GM12892 (cell line): ENCODE measurements around the gene CCDC181.
A peak's percentile ranks its signal among the peaks of the same experiment; 100 is the strongest.
"Not testable (repeated sequence)": the region's sequence is repeated elsewhere in the genome, so short reads cannot be mapped to it uniquely, and the experiment has no call there.

Experiments
- DNase-seq: peaks from one replicate; pipeline ENCODE4 v3.0.0; 2011; ENCODE audit not compliant: insufficient read length
- FAIRE-seq: peaks from 2 replicates; lab custom pipeline; 2011; peaks lifted over from hg19 to GRCh38; lab: Jason Lieb, UNC
- POLR2A ChIP-seq: IDR thresholded peaks from 2 replicates; pipeline ENCODE4 v1.6.1; 2011; ENCODE audit warnings: low read depth, low read length, control low read depth
- POLR2AphosphoS5 ChIP-seq: IDR thresholded peaks from 2 replicates; pipeline ENCODE4 v1.6.1; 2011; ENCODE audit warnings: low read depth, low read length, control low read depth
- TAF1 ChIP-seq: IDR thresholded peaks from 2 replicates; pipeline ENCODE4 v1.6.1; 2011; ENCODE audit warnings: low read depth, mild to moderate bottlenecking, control low read depth, low read length, borderline replicate concordance

Gene CCDC181

DNA sequence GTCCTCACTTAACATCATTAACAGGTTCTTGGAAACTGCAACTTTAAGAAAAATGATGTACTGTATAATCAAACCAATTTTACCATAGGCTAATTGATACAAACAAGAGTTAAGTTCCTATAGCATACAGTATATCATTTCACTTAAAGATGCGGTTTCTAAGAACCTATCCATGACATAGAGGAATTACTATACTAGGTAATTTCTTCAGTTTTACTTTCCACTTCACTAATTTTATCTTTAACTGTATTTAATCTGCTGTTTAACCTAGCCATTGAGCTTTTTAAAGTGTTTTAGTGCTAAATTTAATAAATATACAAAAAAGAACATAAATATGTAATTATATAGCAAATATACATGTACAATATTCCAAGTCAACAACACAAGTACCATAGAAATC lies 30.2 kb upstream of the CCDC181 start:
- FAIRE-seq (no peak), DNase-seq (no peak)
- TF ChIP-seq TAF1: no peak
- no peak for TF ChIP-seq POLR2A
- no peak for TF ChIP-seq POLR2AphosphoS5

DNA sequence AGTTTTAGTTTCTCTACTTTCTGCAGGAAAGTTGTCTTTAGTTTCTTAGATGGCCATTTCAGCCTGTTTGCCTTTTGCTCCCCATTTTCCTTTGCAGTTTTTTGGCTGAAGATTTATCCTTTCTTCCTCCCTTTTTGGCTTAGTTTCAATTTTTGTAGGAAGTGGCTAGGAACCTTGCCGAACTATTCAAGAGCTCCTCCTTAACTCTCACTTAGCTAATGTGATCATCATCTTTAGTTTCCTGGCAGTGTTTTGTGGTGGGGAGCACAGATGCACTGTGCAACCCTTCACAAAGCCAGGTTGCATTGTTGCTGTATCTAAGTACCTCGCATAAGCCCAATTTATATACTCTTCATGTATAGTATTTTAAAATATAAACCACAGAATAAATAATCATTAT lies 28.8 kb upstream of the CCDC181 start:
- DNase-seq: no peak

DNA sequence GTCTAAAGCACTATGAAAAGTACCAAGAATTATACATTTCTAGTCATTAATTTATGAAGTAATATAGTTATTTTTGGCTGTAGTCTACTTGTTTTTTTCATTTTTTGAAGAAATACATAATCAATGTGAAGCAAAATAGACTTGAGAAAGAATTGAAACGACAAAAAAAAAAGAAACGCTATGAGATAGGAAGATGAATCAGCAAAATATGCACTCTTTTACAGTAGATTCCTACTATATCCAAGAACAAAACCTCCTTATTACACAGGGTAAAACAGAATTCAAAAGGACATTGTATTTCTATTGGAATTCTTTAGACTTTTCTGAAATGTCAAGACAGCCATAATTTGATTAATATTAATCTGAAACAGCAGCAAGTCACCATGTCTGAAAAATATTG lies 25.6 kb upstream of the CCDC181 start:
- FAIRE-seq: no peak

More for the DNA sequence above, 28.8 kb upstream of the CCDC181 start:
- no peak for TF ChIP-seq POLR2A
- TF ChIP-seq POLR2AphosphoS5: no peak
- no peak for TF ChIP-seq TAF1
- no peak for FAIRE-seq

DNA sequence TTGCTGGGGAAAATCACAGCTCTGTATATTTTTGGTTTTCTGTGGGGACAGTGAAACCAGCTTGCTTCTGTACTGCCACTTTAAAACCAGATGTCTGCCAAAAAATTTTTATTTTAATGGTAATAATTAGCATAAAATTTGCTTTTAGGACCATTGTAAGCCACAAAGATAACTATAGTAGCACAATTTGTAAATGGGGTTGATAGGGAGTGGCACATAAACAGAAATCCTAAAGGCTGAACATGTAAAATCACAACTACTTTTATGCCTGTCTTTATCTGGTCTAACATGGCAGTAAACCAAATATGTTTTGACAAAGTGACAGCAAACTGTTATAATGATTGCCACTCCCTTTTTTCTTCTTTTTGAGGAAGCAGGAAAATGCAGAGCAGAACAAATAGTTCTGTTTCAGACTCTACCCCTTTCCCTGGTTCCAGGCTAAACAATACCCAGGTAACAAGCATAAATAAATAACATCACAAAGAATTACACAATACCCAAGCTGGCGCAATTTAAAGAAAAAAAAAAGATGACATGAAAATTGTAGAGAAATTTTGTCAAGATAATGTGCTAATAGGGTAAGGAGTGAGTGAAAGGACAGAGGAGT lies 24.0 kb upstream of the CCDC181 start:
- DNase-seq (no peak), FAIRE-seq (no peak)
- no peak for TF ChIP-seq POLR2A
- TF ChIP-seq TAF1: no peak
- no peak for TF ChIP-seq POLR2AphosphoS5

More for the DNA sequence above, 25.6 kb upstream of the CCDC181 start:
- DNase-seq: no peak
- TF ChIP-seq POLR2A (no peak), POLR2AphosphoS5 (no peak), TAF1 (no peak)

DNA sequence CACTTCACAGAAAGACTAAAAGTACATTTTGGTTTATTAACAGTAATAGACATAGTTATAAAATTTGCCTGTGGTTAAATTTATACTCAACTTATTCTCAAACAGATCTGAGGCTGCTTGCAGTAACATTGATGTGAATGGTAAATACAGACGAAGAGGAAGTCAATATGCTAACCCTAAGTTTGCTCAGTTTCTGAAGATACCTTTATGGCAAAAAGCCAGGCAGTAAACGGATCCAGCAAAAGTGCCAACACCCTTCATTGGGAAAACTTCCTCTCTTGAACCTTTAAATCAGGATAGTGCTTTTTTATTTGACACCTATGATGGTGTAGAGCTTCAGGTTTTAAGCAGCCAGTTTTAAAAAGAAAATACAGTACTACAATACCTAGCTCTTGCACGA lies 16.6 kb upstream of the CCDC181 start:
- TF ChIP-seq TAF1 (no peak), POLR2AphosphoS5 (no peak), POLR2A (no peak)
- DNase-seq (no peak), FAIRE-seq (no peak)

DNA sequence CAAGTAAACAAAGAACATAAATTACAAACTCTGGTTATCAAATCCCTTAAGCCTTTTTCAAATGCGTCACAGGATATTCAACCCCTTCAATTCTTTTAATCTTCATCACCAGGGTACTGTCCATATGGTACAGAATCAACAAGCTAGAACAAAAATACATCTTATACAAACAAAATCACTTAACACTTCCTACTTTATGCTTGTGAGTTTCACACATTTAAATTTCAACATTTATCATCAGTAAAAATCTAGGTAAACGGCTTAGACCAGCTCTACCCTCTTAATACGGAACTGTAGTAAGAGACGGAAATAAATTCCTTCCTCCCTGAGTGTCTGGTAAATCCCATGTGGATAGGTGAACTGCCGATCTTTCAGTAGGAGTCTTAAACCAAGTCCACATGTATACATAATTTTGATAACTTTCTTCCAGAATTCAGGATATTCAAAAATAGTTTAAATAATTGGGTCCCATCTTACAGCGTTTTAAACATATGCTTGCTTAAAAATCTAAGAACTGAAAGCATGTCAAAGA lies 1.0 kb downstream of the CCDC181 start:
- no peak for DNase-seq
- TF ChIP-seq POLR2AphosphoS5 (no peak), POLR2A (no peak), TAF1 (no peak)
- no peak for FAIRE-seq

DNA sequence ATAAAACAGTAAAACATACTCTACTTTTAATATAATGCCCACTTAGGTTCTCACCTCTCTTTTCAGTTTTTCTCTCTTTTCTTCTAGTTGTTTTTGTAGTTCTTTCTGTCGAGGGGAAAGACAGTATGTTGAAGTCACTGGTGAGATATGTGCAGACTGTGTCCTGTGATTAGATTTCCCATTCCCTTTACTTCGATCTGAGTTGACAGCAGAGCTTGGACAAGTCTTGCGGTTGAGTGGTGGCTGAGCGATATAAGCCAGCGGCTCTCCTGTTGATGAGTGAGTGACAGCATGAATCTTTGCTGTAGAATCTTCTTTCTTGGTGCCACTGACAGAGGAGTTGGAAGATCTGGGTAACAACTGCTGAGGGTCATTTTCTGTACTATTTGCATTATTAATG lies 6.0 kb downstream of the CCDC181 start:
- peak; percentile 33 for FAIRE-seq
- no peak for TF ChIP-seq TAF1
- no peak for TF ChIP-seq POLR2AphosphoS5
- no peak for TF ChIP-seq POLR2A

DNA sequence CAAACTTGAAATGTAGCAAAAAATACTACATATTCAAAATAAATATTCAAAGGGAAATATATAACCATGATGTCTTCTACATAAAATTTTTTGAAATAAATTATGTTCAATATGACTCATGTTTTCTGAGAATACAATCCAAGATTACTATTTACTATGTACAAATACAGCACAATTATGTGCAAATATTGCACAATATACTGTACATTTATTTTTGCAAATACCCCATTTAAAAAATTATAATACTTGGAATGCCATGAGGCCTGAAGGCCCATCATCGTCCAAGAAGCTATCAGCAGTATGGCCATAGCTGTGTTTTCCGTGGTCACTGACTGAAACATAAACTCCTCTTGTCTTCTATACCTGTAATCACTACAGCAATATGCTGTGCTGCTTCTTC lies 12.3 kb downstream of the CCDC181 start:
- DNase-seq: no peak
- TF ChIP-seq TAF1 (no peak), POLR2A (no peak), POLR2AphosphoS5 (no peak)
- FAIRE-seq: no peak

More for the DNA sequence above, 6.0 kb downstream of the CCDC181 start:
- no peak for DNase-seq

DNA sequence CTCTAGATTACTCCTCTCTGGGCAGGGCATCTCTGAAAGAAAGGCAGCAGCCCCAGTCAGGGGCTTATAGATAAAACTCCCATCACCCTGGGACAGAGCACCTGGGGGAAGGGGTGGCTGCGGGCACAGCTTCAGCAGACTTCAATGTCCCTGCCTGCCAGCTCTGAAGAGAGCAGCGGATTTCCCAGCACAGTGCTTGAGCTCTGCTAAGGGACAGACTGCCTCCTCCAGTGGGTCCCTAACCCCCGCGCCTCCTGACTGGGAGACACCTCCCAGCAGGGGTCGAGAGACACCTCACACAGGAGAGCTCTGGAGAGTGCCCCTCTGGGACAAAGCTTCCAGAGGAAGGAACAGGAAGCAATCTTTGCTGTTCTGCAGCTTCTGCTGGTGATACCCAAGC lies 18.9 kb downstream of the CCDC181 start:
- not testable (repeated sequence) for FAIRE-seq, DNase-seq

DNA sequence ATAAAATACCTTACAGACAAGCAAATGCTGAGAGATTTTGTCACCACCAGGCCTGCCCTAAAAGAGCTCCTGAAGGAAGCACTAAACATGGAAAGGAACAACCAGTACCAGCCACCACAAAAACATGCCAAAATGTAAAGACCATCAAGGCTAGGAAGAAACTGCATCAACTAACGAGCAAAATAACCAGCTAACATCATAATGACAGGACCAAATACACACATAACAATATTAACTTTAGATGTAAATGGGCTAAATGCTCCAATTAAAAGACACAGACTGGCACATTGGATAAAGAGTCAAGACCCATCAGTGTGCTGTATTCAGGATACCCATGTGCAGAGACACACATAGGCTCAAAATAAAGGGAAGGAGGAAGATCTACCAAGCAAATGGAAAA lies 24.7 kb downstream of the CCDC181 start:
- FAIRE-seq, DNase-seq: not testable (repeated sequence)

DNA sequence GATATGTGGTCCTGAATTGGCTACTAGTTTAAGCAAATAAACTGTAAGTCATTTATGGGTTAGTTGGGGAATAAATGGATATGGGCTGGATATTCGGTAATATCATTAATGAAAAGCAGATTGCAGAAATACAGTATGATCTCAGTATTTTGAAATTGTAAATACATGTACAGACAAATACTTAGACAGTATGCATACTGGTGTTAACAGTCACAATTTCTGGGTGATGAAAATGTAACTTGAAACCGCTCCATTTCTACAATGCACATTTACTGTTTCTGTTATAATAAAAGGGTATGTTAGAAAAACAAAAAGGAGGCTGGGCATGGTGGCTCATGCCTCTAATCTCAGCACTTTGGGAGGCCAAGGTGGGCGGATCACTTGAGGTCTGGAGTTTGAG lies 31.3 kb downstream of the CCDC181 start:
- TF ChIP-seq POLR2A (no peak), POLR2AphosphoS5 (no peak), TAF1 (no peak)
- no peak for FAIRE-seq
- no peak for DNase-seq

DNA sequence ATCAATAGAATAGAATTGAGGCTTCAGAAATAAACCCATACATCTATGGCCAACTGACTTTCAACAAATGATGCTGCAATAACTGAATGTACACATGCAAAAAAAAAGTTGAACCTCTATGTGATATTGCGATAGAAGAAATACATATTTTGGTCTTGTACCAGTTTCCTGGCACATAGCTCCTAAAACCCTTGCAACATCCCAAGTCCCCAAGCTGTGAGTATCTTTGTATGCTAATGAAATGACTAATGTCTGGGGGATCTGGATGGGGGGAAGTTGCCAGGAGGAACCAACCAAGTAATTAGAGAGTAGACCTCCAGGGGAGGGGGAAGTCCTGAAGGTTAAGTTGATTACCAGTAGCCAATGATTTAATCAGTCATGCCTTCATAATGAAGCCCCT lies 34.9 kb downstream of the CCDC181 start:
- DNase-seq (no peak), FAIRE-seq (no peak)

More for the DNA sequence above, 34.9 kb downstream of the CCDC181 start:
- TF ChIP-seq POLR2AphosphoS5 (no peak), TAF1 (no peak), POLR2A (no peak)
